Cardiac fibroblast (primary cell): Measurements from ENCODE around the gene NAA60.

Experiments
- DNase-seq, 2 donors: peaks; one replicate each; pipeline versions ENCODE4 v3.0.0 to v3.0.0-alpha.2; 2010; ENCODE audit warnings: low read depth in 2 of 2
- H3K4me3 ChIP-seq, 2 donors: replicated peaks in 1 of 2; 1 replicate in 1 of 2; 2 replicates in 1 of 2; pipeline ENCODE4 v1.5.1; 2011; ENCODE audit warnings: low read depth in 2 of 2, low read length in 2 of 2, mild to moderate bottlenecking in 2 of 2, moderate library complexity in 1 of 2
- CTCF ChIP-seq: IDR thresholded peaks from one replicate; pipeline ENCODE4 v1.5.1; 2011; ENCODE audit warnings: low read depth, mild to moderate bottlenecking, low read length, inconsistent platforms

NAA60 gene

GRCh38 chr16:3529175-3529574, 85.7 kb downstream of the NAA60 start:
- H3K4me3 ChIP-seq = no peak overlapping the region
- TF ChIP-seq CTCF = no peak
- no peak for DNase-seq

DNA sequence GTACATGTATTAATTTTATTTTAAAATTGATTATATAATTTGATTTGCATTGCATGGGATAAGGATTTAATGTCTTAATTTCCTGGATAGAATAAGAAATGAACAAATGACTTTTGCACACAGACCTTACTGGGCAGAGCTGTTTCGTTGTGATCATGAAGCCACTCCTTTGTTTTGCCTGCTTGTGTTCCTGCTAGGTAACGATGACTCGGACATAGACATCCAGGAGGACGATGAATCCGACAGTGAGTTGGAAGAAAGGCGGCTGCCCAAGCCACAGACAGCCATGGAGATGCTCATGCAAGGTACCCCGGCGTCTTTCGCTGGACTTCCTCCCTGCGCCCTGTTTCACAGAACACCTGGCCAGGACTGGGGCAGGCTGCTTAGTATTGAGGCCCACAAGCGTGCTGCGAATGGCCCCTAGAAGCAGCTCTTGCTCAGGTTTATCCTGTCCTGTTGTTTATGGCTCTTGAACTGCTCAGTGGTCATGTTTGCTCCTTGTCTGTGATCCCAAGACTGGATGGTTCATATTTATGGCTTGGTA, 87.0 kb downstream of the NAA60 start:
- no peak for TF ChIP-seq CTCF
- no peak for DNase-seq
- H3K4me3 ChIP-seq = no peak overlapping the region

DNA sequence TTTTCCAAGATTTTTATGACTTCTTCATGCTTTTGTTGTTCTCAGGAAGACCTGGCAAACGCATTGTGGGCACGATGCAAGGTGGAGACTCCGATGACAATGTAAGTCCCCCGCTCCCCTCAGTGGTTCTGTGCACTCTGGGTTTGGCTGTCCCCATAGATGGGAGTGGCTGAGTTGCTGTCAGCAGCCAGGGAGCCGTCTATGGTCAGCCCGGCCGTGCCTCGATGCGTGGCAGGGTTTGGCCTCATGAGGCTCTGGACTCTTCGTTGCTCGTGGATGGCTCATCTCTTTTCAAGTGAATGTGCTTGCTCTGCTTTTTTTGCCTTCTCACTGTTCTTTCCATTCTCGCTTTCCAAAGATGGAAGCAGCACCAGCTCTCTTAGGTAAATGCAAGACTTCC, 89.3 kb downstream of the NAA60 start:
- no peak overlapping the region for H3K4me3 ChIP-seq
- no peak for DNase-seq
- no peak for TF ChIP-seq CTCF

DNA sequence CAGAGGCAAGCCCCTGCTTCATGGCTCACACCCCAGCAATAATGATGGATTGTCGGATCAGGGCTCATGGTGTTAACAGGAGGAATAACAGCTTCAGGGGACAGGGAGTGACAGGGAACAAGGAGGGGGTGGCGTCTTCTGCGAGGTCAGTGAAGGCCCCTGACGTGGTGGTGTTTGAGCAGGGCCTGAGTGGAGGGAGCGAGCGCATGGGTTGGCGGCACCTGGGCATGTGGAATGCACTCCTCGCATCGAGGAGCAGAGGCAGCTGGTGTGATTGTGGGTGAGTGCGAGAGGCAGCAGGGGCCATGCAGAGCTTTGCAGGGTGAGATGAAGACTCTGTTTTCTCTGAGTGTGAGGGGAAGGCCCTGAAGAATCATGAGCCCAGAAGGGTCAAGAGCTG, 90.6 kb downstream of the NAA60 start:
- no peak for TF ChIP-seq CTCF
- no peak for DNase-seq
- no peak overlapping the region for H3K4me3 ChIP-seq

- no peak overlapping the region for H3K4me3 ChIP-seq
- TF ChIP-seq CTCF = no peak
- peak; percentile 47 to 64 for DNase-seq
Measured at GRCh38 chr16:3536271-3536731, 92.8 kb downstream of the NAA60 start.
